Left lobe of liver (tissue), 2 donors: ENCODE results near the gene SHISA7. TPM values are rescaled to one million over a fixed set of nuclear protein-coding genes. Genes with fewer than 3 reads are reported as not detected.
"Not testable (repeated sequence)": the region's sequence is repeated elsewhere in the genome, so short reads cannot be mapped to it uniquely, and the experiment has no call there.

ENCODE experiments used
- ATAC-seq: fragments of 200-7000 bp; cut with Tn5 transposase; one replicate; pipeline ENCODE4 v1.9.1; 2020; ENCODE audit warnings: mild to moderate bottlenecking, moderate library complexity
- DNase-seq: peaks from one replicate; pipeline ENCODE4 v3.0.0-alpha.2; 2020; ENCODE audit warnings: low spot score
- total RNA-seq: library from RNA; stranded (reverse); gene quantifications from one replicate; pipeline ENCODE4 v1.2.1, GENCODE V29; 2021
- donor health status: DM: no; HTN: no; CAD: no; lungs with moderate emphysema.
- donor health status: DM: no; HTN: yes; CAD: no.

The SHISA7 gene
- total RNA-seq, 1 donor from 2014 or later, result not detected

DNA sequence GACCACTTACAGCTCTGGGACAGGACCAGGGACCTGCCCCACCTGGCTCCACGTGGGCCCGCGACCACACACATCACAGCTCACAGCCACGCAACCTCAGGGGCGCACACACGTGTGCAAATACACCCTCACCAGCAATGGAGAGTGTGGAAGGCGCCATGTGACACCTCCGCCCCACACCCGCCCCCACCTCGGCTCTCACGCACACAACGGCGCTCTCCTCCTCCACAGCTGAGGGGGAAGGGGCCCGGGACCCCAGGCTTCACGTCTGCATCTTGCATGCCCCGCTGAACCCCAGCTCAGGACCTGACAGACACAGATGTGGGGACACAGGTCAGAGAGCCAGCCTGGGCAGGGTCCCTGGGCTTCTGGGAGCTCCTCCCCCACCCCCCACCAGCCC, 6.4 kb upstream of the SHISA7 start:
- no peak for ATAC-seq
- no peak for DNase-seq

DNA sequence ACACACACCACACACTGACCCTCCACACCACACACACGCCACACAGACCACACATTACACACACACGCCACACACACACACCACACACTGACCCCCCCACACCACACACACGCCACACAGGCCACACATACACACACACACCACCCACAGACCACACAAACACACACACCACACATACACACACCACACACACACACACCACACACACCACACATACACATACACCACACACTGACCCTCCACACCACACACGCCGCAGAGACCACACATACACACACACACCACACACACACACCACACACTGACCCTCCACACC, 5.0 kb upstream of the SHISA7 start:
- ATAC-seq, DNase-seq: not testable (repeated sequence)

DNA sequence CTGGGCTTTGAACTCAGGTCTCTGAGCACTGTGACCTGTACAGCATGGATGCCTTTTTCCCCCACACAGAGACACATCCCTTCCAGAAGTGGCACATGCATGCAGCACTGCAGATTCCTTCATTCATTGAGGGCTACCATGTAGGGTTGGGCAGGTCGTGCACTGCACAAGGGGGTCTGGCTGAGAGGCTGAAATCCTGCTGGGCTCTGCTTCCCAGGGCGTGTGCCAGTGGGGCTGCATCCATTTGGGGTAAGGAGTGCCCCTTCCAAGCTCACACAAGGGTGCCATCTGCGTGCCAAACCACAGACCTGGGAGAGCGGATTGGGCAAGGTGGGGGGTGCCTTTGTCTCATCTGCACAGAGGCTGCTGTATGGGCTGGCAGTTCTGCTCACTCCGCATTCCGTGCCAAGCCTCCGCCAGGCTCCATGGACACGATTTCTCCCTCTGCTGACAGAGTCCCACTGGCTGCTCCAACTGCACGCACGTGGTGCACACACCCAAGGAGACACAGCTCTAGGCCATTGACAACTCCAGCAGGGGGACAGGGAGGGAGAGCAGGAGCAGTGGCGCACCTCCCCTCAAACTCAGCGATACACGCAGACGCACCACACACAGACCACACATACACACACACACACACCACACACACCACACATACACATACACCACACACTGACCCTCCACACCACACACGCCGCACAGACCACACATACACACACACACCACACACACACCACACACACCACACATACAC, 4.5 kb upstream of the SHISA7 start:
- peak; percentile 46 for DNase-seq
- peak; percentile 59 for ATAC-seq

DNA sequence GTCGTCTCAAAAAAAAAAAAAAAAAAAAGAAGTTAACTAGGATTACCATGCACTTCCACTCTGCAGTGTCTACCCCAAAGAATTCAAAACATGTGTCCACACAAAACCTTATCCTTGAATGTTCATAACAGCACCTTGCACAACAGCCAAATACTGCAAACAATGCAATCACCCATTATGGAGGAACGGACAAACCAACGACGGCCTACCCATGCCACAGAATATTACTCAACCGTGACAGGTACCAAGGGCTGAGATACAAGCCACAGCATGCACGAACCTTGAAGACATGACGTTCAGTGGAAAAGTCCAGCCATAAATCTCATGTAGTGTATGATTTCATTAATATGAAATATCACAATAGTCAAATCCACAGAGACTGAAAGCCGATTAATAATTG, 3.0 kb upstream of the SHISA7 start:
- ATAC-seq (no peak), DNase-seq (no peak)

DNA sequence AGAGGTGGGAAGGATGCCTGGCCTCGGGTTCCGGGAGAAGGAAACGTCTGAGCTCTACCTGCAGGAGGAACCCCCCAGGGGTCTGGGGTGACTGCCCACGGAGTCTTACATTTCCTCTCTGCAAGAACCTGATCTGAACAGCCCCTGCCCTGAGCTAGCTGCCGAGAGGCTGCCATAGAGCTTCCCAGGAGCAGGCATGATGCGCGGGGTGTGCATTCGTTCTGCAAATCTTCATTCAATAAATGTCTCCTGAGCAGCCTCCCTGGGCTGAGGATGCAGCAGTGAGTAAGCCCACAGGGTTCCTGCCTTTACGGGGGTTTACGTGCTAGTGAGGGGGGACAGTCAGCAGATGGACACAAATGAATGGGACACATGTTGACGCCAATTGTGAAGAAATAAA, 1.5 kb upstream of the SHISA7 start:
- ATAC-seq (no peak), DNase-seq (no peak)

DNA sequence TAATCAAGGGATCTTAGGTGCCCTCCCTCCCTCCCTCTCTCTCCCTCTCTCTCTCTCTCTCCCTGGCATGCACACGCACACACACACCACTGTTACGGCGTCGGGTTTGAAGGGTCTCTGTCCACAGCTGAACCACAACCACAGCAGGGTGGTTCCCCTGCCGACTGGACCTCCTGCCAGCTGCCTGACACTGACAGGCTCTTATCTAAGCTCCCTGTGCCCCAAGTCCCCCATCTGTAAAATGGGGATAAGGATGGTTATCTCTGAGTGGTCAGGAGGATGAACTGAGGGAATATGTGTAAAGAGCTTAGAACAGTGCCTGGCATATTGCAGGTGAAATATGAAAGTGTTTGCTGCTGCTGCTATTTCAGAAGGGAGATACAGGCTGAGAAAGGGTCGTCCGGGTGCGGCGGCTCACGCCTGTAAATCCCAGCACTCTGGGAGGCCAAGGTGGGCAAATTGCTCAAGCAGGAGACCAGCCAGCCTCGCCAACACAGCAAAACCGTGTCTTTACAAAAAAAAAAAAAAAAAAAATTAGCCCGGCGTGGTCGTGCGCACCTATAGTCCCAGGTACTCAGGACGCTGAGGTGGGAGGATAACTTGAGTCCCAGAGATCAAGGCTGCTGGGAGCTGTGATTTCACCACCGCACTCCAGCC, 852 bp upstream of the SHISA7 start:
- DNase-seq, result no peak
- no peak for ATAC-seq

DNA sequence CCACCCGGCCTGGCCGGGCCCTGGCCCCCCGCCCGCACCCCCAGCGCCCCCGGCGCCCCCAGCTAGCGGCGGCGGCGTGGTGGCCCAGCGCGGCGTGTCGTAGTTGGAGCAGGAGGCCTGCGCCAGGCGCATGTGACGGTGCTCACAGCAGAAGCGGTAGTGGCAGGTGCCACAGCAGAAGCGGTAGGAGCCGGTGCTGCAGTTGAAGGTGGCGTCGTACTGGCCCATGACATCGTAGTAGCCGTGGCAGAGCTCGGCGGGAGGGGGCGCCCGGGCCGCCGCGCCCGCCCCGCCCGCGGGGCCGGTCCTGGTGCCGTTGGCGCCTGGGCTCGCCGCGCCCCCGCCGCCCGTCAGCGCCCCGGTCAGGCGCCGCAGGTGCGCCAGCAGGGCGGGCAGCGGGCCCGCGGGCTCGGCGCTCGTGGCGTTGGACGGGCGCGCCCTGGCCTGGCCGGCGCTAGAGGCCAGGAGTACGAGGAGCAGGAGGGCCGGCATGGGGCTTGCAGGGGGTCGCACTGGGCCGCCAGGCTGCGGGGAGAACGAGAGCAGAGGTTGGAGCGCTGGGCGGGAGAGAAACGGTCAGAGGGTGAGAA, 633 bp downstream of the SHISA7 start:
- DNase-seq (no peak), ATAC-seq (peak; percentile 17)

DNA sequence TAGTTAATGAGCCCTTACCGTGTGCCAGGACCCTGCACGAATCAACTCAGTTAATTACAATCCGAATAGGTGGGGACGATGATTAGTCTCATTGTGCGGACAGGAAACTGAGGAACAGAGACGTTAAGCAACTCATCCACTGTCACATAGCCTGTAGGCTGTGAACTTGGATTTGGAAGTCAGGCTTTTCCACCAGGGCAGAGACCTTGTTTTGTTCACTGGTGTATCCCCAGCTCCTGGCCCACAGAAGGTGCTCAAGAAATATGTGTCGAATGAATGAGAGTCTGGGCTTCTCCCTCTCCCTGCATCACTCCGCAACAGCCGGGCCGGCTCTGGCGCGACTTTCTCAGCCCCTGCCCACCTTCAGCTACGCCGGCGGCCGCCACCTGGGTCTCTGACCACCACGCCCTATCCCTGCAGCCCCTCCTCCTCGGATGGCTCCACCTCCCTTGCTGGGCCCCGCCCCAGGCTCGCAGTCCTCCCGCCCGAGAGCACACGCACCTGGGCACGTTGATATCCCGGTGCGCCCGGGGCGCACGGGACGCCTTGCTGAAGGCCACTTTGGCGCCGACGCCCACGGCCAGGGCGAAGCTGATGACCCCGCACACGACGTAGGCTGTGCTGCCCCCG, 1.3 kb downstream of the SHISA7 start:
- no peak for DNase-seq

DNA sequence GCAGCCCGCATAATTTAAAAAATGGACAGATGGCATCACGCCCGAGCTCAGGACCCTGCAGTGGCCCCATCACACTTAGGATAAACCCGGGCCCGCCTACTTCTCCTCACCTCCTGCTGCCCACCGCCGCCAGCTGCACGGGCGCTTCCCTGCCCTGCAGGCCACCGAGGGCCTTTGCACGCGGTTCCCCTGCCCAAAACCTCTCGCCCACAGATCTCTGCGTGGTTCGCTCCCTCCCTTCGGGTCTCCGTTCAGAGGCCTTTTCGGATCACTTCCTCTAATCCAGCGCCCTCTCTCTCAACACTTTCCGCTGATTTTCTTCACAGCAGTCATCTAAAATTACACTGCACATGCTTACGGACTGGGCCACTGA, 1.8 kb downstream of the SHISA7 start:
- ATAC-seq, result no peak
- DNase-seq, result no peak

More for the DNA sequence above, 1.3 kb downstream of the SHISA7 start:
- ATAC-seq, result no peak

DNA sequence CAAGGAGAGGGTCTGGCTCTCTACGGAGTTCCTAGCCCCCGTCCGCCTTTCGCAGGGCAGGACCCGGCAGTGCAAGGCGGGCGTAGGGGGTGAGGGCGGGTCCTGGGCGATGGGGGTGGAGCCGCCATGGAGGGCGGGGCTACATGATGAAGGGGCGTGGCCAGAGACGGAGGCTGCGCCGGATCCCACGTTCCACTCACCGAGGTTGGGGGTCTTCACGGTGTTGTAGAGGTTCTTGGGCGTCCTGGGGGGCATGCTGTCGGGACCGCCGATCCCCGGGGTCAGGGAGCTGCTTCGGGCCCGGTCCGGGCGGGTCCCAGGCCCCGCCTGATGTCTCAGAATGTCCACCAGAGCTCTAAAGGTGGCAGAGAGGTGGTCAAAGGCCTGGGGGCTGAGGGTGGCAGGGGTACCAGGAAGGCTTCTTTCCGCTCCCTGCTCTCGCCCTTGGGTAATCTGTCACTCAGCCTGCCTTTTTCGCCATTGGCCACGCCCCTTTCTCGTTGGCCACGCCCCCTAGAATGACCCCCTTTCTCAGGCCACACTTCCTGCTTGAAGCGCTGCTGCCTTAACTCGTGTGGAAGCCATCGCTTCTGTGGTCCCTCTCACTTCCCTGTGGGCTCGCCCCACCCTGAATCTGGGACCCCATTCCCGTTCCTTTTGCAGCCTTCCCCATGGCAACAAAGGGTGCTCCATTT, 2.5 kb downstream of the SHISA7 start:
- ATAC-seq (no peak), DNase-seq (no peak)

DNA sequence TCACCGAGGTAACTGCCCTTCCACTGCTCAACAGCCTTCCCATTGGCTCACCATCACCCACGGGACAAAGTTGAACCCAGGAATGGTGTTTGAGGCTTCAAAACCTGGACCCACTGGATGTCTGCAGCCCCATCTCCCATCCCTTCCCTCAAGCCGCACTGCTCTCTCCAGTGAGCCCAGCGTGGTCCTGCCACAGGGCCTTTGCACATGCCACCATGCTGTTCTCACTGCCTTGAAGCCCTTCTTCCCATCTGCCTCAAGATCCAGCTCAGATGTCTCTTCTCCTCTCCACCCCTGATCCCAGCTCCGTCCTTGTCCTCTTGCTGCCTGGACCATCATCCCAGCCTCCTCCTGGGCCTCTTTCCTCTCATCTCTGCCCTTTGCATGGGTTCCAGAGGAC, 4.0 kb downstream of the SHISA7 start:
- no peak for ATAC-seq

DNA sequence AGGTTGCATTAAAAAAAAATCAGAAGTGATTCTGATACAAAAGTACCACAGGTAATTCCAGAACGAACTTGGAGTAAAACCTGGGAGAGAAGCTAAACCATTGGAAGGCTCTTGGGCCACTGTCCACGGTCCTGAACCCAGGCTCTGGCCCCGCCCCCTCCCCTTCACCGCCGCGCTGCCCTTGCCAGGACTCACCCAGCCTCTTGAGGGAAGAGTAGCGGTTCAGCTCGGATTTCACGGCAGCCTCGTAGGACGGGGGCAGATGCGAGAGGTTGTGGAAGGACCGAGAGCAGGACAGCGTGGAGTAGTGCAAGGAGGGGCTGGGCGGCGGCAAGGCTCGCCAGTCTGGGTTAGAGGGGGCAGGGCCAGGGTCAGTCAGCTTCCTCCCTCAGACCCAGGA, 5.7 kb downstream of the SHISA7 start:
- peak; percentile 90 for ATAC-seq
- peak; percentile 52 for DNase-seq

More for the DNA sequence above, 4.0 kb downstream of the SHISA7 start:
- DNase-seq, result no peak

DNA sequence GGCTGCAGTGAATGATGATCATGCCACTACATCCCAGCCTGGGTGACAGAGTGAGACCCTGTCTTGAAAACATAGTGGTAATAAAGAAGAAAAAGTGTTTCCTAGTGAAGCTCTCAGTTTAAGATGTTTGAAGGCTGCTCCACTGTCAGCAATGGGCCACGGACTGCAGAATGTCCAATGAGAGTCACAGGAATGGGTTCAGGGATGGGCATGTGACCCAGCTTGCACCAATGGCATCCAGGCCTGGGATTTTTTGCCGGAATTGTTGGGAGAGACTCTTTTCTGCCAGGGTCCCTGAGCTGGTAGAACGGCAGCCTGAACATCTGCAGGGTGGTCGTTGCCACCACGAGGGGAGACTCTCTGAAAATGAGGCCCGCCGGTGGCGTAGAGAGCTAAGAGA, 6.3 kb downstream of the SHISA7 start:
- DNase-seq, result no peak
- no peak for ATAC-seq

DNA sequence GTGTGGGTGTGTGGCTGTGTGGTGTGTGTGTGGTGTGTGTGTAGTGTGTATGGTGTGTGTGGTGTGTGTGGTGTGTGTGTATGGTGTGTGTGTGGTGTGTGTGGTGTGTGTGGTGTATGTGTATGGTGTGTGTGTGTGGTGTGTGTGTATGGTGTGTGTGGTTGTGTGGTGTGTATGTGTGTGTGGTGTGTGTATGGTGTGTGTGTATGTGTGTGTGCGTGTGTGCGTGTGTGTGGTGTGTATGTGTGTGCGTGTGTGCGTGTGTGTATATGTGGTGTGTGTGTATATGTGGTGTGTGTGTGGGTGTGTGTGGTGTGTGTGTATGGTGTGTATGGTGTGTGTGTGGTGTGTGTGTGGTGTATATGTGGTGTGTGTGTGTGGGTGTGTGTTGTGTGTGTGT, 8.1 kb downstream of the SHISA7 start:
- ATAC-seq, result no peak
- DNase-seq, result no peak

DNA sequence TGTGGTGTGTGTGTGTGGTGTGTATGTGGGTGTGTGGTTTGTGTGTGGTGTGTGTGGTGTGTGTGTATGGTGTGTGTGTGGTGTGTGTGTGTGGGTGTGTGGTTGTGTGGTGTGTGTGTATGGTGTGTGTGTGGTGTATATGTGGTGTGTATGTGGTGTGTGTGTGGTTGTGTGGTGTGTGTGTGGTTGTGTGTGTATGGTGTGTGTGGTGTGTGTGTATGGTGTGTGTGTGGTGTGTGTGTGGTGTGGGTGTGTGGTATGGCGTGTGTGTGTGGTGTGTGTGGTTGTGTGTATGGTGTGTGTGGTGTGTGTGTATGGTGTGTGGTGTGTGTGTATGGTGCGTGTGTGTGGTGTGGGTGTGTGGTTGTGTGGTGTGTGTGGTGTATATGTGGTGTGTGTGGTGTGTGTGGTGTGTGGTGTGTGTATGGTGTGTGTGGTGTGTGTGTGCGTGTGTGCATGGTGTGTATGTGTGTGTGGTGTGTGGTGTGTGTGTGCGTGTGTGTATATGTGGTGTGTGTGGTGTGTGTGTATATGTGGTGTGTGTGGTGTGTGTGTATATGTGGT, 8.7 kb downstream of the SHISA7 start:
- DNase-seq (no peak), ATAC-seq (no peak)

DNA sequence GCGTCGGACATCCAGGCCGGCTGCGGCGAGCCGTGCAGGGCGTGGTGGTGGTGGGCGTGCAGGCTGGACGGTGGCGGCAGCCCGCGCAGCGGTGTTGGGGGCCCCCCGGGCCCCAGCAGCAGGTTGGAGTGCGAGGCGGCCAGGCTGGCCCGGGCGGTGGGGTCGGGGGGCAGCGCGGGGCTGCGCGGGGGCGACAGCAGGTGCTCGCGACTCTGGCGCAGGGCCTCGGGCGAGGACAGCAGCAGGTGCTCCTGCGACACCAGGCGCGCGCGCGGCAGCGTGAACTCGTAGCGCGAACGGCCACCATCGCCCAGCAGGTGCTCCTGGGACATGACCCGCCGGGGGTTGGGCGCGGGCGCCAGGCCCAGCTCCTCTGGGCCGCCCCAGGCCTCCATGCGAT, 9.8 kb downstream of the SHISA7 start:
- ATAC-seq (no peak), DNase-seq (no peak)

DNA sequence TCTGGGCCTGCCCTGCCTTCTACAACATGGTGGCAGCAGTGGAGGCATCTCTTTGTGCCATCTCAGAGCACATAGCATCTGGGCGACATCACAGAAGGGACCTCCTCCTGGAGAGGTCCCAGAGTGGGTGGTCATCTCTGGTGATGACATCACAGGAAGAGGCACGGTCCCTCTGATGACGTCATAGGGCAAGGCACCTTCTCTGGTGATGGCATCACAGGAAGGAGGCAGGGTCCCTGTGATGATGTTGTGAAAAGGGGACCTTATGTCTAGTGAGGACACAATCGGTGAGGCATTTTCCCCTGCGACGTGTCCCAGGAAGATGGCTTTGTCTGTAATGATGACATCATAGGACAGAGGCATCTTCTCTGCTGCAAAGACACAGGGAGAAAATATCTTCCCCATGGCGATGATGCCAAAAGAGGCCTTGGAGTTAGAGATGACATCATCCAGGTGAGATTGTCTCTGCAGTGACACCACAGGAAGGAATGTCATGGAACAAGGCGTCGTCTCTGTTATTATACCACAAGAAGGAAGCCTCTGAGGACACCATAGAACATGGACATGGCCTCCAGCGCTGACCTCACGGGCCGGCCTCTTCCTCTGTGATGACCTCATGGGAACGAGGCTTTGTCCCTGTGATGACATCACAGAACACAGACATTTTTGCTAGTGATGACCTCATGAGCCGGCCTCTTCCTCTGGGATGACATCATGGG, 10.7 kb downstream of the SHISA7 start:
- ATAC-seq (no peak), DNase-seq (no peak)

DNA sequence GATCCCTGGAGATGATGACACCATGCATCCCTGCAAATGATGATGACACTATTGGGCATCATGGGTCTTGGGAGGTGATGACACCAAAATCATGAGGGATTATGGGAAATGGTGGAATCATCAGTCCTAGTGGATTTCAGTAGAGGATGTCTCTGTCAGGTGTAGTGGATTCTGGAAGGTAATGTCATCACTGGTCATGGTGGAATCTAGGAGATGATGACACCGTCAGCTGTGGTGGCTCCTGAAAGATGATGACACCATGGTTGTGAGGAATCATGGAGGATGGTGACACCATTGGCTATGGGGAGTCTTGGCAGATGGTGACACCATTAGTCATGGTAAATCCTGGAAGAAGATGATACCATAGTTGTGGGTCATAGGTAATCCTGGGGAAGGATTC, 11.9 kb downstream of the SHISA7 start:
- DNase-seq (no peak), ATAC-seq (no peak)

DNA sequence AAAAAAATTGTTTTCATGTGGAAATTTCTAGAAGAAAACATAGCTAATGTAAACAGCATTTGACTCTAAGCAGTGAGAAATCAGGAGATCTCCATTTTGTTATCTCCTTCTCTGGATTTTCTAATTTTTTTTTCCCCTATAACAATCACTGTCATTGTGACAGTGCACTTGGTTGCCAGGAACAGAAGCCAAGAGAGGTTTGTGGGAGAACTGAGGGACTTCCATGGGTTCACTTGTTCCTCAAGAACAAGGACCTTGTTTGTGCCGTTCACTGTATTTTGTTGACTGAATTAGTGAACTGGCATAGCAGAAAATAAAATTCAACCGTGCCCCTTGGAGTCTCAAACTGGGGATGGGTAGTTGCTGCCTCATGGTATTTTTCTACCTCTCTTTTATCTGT, 17.1 kb downstream of the SHISA7 start:
- ATAC-seq (no peak), DNase-seq (no peak)

DNA sequence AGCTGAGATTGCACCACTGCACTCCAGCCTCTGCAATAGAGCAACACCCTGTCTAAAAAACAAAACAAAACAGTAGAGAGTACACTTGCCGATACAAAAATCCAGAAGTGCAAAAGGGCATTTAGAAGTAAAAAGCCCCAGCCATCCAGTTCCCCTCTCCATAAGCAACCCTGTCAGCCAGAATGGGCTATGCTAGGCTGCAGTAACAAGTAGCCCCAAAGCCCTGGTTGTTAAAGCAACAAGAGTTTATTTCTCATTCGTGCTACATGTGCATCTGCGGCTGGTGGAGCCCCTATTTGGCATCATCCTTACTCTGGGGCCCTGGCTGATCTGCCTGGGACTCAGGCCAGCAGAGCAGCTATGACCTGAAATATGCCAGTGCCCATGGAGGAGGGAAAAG, 18.6 kb downstream of the SHISA7 start:
- DNase-seq (no peak), ATAC-seq (no peak)
